ENCODE results near the gene MUL1. TPM values are rescaled to one million over a fixed set of nuclear protein-coding genes. Genes with fewer than 3 reads are reported as not detected.

The MUL1 gene
- total and polyA plus RNA-seq, 3 donors from 2014 or later: 22.4 to 32.0 (median 28.9) TPM

DNA sequence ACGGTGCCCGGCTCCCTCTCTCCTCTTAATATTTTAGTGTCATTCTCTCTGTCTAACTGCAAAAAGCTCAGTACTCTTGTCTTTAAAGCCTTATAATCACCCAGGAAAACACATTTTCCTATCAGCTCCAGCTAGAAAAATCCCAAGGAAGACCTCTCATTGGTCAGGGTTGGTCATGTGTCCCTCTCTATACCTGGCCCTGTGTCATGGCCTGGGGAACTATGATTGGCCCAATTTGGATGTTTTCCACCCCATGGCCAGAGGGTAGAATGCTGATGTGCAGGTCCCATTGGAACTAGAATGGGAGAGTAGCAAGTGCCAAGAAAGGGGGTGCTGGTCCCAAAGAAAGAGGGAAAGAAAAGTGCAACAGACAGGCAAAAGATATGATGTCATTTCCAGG is 49.2 kb downstream of the MUL1 start:
- H3K4me1 ChIP-seq: no peaks in the 10 kb centered on the region
- no peak for DNase-seq
- no peaks in the 10 kb centered on the region for H3K9me3 ChIP-seq
- intact Hi-C loops (cut with DNase I; ENCODE audit: low total_unique reads): no loop called here
- H3K36me3 ChIP-seq (ENCODE audit: low read depth, missing control alignments): no peaks in the 10 kb centered on the region
- no peak for TF ChIP-seq POLR2A (IDR thresholded peaks at IDR 0.05)
- TF ChIP-seq, protein P1, sequence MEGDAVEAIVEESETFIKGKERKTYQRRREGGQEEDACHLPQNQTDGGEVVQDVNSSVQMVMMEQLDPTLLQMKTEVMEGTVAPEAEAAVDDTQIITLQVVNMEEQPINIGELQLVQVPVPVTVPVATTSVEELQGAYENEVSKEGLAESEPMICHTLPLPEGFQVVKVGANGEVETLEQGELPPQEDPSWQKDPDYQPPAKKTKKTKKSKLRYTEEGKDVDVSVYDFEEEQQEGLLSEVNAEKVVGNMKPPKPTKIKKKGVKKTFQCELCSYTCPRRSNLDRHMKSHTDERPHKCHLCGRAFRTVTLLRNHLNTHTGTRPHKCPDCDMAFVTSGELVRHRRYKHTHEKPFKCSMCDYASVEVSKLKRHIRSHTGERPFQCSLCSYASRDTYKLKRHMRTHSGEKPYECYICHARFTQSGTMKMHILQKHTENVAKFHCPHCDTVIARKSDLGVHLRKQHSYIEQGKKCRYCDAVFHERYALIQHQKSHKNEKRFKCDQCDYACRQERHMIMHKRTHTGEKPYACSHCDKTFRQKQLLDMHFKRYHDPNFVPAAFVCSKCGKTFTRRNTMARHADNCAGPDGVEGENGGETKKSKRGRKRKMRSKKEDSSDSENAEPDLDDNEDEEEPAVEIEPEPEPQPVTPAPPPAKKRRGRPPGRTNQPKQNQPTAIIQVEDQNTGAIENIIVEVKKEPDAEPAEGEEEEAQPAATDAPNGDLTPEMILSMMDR (IDR thresholded peaks at IDR 0.05): no peak
- H3K27ac ChIP-seq: no peak overlapping the region
- WGBS, 2 donors: 86 to 90% methylated on average over 2 of the region's 2 CpGs
- no peak overlapping the region for H3K4me3 ChIP-seq
- no peaks in the 10 kb centered on the region for H3K27me3 ChIP-seq

DNA sequence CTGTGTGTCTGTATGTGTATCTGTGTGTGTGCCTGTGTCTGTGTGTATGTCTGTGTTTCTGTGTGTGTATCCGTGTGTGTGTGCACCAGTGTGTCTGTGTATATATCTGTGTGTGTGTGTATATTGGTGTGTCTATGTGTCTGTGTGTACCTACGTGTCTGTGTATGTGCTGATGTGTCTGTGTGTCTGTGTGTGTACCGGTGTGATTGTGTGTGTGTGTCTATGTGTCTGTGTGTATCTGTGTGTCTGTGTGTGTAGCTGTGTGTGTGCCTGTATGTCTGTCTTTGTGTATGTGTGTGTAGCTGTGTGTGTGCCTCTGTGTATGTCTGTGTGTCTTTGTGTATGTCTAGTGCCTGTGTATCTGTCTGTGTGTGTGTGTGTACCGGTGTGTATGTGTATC is 53.9 kb downstream of the MUL1 start:
- no peaks in the 10 kb centered on the region for H3K4me1 ChIP-seq
- H3K27ac ChIP-seq: no peak overlapping the region
- no peaks in the 10 kb centered on the region for H3K36me3 ChIP-seq (ENCODE audit: low read depth, missing control alignments)
- no peak for DNase-seq
- WGBS, 2 donors: 80 to 87% methylated on average over 4 of the region's 4 CpGs
- intact Hi-C loops (cut with DNase I; ENCODE audit: low total_unique reads): no loop called here
- no peaks in the 10 kb centered on the region for H3K9me3 ChIP-seq
- no peak for TF ChIP-seq POLR2A (IDR thresholded peaks at IDR 0.05)
- TF ChIP-seq, protein P1 (IDR thresholded peaks at IDR 0.05): no peak
- no peaks in the 10 kb centered on the region for H3K27me3 ChIP-seq
- no peak overlapping the region for H3K4me3 ChIP-seq

DNA sequence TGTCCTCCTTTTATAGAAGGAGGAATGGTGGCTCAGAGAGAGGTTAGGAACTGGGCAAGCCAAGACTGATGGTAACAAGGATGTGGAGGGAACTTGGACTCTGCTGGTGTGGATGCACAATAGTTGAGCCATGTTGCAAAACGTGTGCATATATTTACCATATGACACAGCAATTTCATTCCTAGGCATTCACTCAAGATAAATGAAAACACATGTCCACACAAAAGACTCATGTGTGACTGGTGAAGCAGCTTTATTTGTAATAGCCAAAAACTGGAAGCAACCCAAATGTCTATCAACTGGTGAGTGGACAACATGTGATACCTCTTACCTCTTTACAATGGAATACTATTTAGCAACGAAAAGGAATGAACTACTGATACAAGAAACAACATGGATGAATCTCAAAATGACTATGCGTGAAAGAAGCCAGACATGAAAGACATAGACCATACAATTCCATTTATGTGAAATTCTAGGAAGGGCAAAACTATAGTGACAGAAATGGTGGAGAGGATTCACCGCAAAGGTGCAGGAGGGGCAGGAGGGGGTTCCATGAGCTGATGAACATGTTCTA is 58.1 kb downstream of the MUL1 start:
- Histone ChIP-seq H3K4me3 (no peak overlapping the region), H3K4me1 (no peaks in the 10 kb centered on the region), H3K27ac (no peak overlapping the region), H3K27me3 (no peaks in the 10 kb centered on the region), H3K9me3 (no peaks in the 10 kb centered on the region), H3K36me3 (ENCODE audit: low read depth, missing control alignments) (no peaks in the 10 kb centered on the region)
- intact Hi-C loops (cut with DNase I; ENCODE audit: low total_unique reads): no loop called here
- WGBS, 2 donors: 79 to 86% methylated on average over 4 of the region's 4 CpGs
- DNase-seq: no peak
- TF ChIP-seq POLR2A (IDR thresholded peaks at IDR 0.05): no peak
- TF ChIP-seq, protein P1 (IDR thresholded peaks at IDR 0.05): no peak

Other genes with a start within 250 kb of the MUL1 start
- 10 to 100 TPM; 13.1 to 23.0 TPM for gene VWA5B1, start 217.3 kb downstream of the MUL1 start, total RNA-seq
- 16.2 TPM for gene VWA5B1, start 217.3 kb downstream of the MUL1 start, polyA plus RNA-seq (ENCODE audit: insufficient read depth, low read depth, low replicate concordance)
- gene CAMK2N1, start 21.9 kb downstream of the MUL1 start, total RNA-seq: 1 to 10 TPM; 7.8 to 9.5 TPM
- 12.3 TPM for gene CAMK2N1, start 21.9 kb downstream of the MUL1 start, polyA plus RNA-seq (ENCODE audit: insufficient read depth, low read depth, low replicate concordance)
- 1 to 10 TPM; 1.1 to 1.3 TPM for gene FAM43B, start 44.4 kb upstream of the MUL1 start, total RNA-seq
- gene FAM43B, start 44.4 kb upstream of the MUL1 start, polyA plus RNA-seq (ENCODE audit: insufficient read depth, low read depth, low replicate concordance): 0.66 TPM
- 1 to 10 TPM in 1 of 2 donors, under 1 TPM in 1; 0.81 to 2.0 TPM for gene CDA, start 80.9 kb upstream of the MUL1 start, total RNA-seq
- gene CDA, start 80.9 kb upstream of the MUL1 start, polyA plus RNA-seq (ENCODE audit: insufficient read depth, low read depth, low replicate concordance): 2.5 TPM
- 100 to 1,000 TPM; 157 to 168 TPM for gene PINK1, start 125.3 kb upstream of the MUL1 start, total RNA-seq
- 340 TPM for gene PINK1, start 125.3 kb upstream of the MUL1 start, polyA plus RNA-seq (ENCODE audit: insufficient read depth, low read depth, low replicate concordance)
- gene DDOST, start 153.2 kb upstream of the MUL1 start, total RNA-seq: 100 to 1,000 TPM; 207 to 275 TPM
- gene DDOST, start 153.2 kb upstream of the MUL1 start, polyA plus RNA-seq (ENCODE audit: insufficient read depth, low read depth, low replicate concordance): 237 TPM
- 10 to 100 TPM; 36.1 to 80.2 TPM for gene KIF17, start 209.9 kb upstream of the MUL1 start, total RNA-seq
- 54.1 TPM for gene KIF17, start 209.9 kb upstream of the MUL1 start, polyA plus RNA-seq (ENCODE audit: insufficient read depth, low read depth, low replicate concordance)
- 1 to 10 TPM; 4.2 to 5.8 TPM for gene SH2D5, start 224.6 kb upstream of the MUL1 start, total RNA-seq
- 5.1 TPM for gene SH2D5, start 224.6 kb upstream of the MUL1 start, polyA plus RNA-seq (ENCODE audit: insufficient read depth, low read depth, low replicate concordance)

All from testis (tissue), 3 donors.